SKM-1 (cell line): ENCODE data around the gene GRIN3A.
"Not testable (repeated sequence)": the region's sequence is repeated elsewhere in the genome, so short reads cannot be mapped to it uniquely, and the experiment has no call there.

Experiments
- DNase-seq: peaks from one replicate; lab custom pipeline; 2025; ENCODE audit not compliant: unreplicated experiment; lab: John Stamatoyannopoulos, UW

GRIN3A gene

DNA sequence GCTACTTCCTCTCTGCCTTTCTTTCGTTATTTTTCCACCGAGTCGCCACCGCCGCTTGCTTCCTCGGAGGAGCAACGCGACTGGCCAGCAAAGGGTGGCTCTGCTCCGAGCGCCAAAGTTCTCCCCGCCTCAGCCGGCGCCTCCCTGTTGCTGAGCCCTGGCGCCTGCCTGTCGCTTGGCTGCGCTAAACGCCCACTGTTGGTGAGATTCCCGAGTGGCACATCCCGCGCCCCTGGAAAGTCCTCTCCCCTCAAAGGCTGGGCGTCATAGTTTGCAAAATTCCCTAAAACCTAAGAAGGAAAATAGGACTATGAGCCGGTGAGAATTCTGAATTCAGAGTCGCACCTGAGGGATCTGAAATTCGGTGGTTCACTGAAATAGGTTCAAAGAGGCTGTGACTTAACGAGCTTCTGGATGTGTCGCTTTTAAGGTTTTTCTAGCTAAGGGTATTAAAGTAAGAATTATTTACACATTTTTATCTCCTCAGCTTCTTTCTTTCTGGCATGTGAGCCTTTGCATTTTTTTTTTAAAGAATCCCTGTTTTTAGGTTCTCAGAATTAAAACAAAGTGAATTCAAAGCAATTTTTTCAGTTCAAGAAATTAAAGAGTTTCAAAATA lies at the start of gene GRIN3A:
Gene GRIN3A, minus strand, starts transcription at position 82 of the 618 bp plus-strand sequence. CDS start 668 bp downstream, outside the sequence.
- no peak for DNase-seq

DNA sequence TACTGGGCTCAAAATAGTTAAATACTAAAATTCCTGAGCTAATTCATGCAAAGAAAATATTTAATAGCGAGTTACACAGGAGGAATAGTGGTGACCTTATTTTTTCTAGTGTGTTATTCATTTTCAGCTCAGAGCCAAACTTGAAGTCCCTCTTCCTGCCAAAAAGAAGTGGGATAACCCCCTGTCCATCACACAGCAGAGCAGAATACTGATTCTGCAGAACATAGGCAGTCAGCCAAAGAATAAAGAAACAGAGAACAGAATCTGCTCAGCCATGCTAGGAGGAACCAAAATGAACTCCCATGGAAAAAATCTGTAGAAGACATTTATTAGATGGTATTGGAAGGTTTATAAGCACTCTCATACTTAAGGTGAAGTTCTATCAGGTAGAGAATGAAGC lies 49.4 kb upstream of the GRIN3A start:
- no peak for DNase-seq

DNA sequence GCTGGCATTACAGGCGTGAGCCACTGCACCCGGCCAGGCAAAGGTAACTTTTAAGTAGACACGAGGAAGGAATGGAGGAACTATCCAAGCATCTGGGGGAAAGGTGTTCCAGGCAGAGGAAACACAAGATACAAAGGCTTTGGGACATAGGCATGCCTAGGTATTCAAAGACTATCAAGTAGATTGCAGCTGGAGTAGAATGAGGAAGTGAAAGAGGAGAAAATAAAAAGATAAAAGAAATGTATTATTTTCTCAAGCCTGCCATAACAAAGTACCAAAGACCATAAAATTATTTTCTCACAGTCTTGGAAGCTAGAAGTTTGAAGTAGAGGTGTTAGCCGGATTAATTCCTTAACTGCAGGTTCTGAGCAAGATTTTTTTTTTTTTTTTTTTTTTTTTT lies 39.9 kb upstream of the GRIN3A start:
- no peak for DNase-seq

DNA sequence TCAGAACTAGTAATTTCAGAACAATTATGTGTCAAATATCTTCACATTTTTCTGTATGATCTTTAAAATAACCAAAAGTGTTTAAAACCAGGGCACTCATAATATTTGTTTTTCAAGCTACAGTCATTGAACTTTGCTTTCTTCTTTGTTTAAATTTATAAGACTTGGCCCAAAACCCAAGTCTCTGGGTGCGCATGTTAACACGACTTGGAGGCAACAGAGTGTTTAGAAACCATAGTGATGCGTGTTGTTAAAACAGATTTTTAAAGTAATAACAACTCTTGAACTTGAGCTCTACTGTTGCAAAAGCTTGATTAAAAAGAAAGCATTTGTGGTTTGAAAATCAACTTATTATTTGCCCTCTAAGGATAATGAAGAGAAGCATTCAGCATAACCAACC lies 26.0 kb upstream of the GRIN3A start:
- no peak for DNase-seq

DNA sequence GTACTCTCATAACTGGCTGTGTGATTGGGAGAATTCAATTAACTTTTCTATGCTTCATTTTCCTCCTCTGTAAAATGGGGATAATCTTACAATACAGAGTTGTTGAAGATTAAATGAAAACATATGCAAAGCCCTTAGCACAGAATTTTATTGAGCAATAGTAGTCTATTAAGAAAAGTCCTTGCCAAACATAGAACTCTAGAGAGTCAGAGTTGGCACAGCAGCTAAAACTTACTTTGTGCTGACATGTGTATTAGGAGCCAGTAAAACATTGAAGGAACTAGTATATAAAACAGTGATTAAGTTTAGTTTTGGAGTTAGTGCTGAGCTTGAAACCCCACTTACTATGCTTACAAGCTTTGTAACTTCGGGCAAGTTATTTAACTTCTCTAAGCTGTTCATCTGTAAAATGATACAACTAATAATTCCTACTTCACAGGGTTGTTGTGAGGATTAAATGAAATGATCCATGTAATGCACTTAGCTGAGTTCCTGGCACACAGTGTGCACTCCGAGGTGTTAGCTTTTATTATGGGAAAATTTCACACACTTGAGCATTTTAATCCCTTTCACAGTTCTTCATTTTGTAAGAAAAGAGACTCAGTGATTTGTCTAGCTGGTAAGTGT lies 20.0 kb upstream of the GRIN3A start:
- no peak for DNase-seq

DNA sequence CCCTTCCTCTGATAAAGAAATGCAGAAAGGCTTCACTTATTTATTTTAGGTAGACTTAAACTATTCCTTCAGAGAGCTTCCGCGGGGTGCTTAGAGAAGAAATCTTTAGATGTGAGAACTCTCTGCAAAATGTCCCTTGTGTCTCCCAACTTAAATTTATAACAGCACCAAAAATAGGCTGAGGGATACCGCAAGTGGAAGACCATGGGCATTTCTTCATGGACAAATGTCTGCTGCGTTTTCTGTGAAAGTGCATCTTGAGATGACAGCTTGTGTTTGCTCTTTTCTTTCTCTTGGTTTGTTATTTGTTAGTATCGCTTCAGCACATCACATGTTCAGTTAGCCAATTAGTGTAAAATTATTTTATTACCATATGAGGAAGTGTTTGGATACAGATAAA lies 15.3 kb upstream of the GRIN3A start:
- DNase-seq: no peak

DNA sequence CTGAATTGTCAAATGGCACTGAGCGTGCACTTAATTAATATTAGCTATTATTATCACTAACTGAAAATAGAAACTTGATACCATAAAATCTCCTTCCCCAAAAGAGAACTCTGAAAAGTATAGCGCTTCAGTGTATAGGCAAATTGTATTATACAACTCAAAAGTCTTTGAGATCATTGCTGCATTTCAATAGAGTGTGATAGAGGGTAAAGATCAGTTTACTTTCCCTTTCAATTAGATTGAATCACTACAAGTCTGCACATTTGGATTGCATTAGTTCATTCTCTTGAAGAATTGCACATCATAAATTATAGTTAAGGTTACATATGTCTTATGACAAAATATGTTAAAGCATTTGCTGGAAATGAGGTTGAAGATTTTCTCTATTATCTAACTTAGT lies 13.4 kb upstream of the GRIN3A start:
- DNase-seq: no peak

DNA sequence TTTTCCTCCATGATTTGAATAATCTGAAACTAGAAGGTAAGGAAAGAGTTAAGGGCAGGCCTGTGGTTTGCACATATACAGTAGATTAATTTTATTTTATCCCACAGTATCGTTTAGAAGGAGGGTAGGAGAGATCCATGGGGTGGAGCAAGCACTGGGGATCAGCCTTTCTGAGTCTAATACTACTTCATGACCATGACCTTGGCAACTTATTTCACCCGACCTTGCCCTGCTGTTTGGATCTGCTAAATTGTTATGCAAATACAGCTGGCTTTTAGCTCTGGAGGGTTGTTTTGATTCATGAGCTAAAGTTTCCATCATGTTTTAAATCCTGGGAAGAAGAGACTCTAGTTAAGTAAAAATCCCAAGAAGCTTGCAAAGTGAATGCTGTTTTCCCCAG lies 864 bp upstream of the GRIN3A start:
- no peak for DNase-seq

DNA sequence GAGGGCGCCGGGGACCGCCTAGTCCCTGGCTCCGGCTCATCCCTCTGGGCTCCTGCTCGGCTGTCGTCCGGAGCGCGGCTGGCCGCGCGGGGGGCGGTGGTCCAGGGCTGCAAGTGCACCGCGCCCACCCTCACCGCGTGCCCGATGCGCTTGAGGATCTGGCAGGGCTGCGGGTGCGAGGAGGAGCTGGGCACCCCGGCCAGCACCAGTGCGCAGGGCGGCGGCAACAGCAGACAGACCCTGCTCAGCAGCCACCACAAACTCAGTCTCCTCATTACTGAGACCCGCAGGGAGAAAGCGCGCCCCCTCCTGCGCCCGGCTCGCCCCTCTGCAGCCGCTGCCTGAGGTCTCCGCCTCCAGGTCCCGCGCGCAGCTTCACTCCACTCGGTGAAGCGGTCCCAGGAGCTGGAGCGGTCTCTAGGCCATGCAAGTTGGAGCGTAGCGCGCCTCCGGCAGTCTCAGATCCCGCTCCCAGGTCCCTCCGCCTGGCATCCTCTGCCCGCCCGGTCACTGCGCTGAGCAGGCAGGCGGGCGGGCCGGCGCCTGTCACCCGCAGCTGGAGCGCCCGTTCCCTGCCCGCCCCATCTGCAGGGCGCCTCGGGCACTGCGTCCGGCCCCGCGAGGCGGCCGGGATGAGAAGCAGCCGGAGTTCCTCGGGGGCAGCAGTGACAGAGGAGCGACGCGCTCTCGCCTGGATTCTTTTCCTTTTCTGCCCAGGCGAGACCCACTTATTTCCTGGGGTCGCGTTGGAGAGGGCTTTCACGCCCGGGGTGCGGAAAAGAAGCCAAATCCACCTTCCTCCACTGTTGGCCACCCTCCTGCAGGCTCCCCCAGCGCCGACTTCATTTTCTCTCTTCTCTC lies 512 bp downstream of the GRIN3A start:
- no peak for DNase-seq

DNA sequence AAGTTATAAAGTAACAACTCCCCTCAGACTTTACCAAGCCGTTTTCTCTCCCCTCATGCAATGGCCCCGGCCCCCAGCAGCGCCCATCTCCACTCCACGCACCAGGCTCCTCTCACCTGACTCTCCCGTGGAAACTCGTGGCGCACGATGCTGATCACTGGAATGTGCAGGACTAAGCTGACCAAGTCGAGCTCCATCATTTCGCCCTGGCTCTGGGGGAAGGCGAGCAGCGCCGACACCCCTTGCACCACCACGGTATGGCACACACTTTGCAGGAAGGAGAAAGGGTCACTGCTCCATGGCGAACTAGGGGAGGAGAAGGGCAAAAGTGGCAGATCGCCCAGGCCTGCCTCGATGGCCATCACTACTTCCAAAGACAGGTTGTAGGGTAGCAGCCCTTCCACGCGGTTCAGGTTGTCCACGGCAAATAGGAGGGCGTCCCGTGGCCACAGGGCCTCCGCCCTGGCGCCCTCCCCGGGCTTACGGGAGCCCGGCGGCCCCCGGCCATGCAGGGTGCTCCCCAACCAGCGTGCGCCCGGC lies 1.2 kb downstream of the GRIN3A start:
- DNase-seq: no peak

DNA sequence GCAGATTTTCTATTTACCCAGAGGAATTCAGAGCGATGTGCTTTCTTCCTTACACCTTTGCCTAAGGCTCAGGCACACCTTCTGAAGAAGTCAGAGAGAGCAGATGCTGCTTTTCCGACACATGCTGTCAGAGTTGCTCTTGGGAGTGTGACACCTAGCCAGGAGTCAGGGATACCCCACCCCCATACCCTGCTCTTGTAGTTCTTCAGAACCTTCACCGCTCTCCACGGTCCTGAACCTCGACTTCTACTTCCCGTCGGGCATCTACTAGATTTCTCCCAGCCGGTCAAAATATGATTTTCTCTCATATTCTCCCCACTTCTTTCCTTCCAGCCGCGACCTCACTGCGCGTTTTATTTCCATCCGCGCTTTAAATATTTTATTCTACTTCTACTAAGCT lies 1.7 kb downstream of the GRIN3A start:
- DNase-seq: no peak

DNA sequence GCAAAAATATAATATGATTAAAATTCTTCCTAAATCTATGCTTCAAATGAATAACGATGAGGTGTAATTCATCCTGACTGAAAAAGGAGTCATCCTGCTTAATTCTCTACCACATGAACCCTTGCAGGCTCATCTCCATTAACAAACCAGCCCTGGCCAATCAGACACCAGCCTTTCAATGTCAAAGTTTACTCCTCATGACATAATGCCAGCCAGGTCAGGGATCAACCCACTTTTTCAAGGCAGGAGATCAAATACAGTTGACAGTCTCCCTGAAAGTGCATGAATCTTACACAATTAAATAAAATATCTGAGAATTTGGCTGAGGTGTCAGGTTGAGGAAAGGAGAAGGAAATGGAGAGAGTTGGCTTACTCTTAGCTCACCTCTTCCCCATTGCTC lies 7.0 kb downstream of the GRIN3A start:
- no peak for DNase-seq

DNA sequence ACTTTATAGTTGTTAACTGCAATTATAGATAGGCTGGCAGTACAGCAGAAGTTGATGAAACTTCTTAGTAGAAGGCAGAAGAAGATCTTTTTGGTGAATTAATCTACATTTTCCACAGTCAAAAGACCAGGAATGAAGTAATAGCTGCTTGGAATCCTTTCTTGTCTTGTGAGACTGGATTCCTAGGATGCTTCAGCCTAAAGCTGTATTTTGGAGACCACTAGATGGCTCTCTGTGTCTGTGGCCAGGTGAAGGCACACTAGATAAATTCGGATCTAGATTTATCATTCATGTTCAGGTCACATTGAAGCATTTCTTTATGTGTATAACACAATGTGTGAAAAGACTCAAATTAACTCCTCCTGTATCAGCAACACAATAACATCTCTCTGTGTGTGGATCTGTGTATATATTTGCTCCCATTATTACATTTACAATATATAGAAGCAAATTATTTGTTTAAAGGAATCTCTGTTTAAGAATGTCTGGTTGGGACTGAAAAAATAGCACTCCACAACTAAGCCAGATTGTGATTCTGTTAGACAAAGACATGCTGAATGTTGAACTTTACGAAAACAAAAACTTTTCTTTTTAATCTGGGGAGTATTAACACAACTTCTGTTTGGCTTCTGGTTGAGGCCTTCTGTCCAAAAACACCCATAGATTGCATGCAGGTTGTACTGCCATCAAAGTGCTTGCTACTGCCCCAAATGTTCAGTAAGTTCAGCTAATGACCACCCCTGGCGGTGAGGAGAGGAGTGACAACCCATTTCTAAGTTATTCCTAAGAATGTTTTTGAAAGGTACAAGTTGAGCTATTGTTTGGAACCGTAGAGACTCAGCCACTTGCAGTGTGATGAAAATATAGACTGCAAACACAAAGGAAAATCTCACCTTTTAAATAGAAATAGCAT lies 10.6 kb downstream of the GRIN3A start:
- DNase-seq: no peak

DNA sequence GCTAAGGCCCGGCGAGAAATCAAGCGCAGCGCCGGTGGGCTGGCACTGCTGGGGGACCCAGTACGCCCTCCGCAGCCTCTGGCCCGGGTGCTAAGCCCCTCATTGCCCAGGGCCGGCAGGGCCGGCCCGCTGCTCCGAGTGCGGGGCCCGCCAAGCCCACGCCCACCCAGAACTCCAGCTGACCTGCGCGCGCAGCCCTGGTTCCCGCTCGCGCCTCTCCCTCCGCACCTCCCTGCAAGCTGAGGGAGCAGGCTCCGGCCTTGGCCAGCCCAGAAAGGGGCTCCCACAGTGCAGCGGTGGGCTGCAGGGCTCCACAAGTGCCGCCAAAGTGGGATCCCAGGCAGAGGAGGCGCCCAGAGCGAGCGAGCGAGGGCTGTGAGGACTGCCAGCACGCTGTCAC lies 14.2 kb downstream of the GRIN3A start:
- not testable (repeated sequence) for DNase-seq

DNA sequence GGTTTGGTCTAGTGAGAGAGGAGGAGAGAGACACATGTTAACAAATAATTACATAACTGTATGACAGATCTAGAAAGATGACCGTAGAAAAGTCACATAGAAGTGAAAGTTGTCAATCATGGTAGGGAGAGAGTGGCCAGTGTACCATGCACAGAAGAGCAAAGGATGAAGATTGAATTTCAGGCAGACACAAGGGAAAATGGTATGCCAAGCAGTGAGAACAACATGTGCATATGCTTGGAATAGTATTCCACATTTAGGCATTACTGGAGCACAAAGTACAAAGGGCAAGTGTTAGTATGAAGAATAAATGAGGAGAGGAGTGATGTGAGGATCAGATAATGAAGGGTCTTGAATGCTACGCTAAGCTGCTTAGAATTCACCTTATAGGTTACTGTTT lies 20.3 kb downstream of the GRIN3A start:
- DNase-seq: no peak

DNA sequence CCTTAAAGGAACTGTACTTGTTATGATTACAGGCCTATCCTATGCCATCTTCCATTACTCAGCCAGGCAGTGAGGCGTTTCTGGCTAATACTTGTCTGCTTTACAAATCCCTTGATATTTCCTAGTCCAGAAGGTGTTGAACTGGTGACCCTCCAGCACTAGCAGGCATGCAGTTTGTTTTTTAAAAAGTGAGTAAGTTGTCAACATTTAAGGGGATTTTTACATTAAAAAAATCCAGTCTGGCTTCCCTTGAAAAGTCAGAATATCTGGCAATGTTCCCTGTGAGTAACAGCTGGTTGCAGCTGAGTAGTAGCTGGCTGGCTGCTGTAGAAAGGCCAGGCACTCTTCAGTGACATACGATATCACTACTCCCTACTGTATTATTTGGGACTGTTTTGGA lies 21.8 kb downstream of the GRIN3A start:
- DNase-seq: no peak

DNA sequence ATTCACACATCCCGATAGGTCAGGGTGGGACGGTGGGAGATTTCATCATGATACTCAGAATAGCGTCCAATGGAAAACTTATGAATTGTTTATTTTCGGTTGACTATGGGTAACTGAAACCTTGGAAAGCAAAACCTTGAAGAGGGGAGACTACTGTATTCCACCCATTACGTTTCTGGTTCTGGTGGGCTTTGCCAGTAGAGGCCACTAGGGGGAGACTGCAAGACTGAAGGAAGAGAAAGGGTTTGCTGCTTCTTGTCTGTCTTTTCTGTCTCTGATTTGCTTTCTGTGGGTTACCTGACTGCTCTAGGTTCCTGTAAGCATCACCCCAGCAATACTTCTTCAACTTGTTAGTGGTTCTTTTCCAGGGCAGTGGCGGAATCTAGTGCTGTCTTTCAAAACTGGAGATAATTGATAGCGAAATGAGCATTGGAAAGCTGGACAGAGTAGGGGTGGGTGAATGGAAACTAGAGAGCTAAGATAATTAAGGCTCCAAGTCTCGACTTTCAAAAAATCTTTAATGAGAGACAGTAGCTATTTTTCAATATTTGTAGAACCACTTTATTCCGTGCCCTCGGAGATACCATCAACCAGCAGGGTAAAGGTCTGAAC lies 27.0 kb downstream of the GRIN3A start:
- no peak for DNase-seq

DNA sequence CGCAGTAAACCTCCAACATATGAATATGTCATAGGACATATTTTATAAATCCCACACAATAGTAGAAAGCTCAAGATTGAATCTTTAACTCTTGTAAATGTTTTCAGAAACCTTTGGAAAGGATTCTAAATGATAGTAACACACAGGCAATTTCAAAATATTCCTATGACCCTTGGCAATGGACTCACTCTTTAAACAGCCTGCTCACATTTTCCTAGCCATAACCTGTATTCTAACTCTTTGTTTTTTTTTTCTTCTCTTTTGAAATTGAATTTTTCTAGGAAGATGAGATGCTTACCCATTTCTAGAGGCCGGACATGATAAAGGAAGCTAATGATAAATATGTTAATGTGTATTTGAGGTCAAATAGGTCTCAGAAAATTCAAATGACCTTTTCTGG lies 29.6 kb downstream of the GRIN3A start:
- DNase-seq: no peak

DNA sequence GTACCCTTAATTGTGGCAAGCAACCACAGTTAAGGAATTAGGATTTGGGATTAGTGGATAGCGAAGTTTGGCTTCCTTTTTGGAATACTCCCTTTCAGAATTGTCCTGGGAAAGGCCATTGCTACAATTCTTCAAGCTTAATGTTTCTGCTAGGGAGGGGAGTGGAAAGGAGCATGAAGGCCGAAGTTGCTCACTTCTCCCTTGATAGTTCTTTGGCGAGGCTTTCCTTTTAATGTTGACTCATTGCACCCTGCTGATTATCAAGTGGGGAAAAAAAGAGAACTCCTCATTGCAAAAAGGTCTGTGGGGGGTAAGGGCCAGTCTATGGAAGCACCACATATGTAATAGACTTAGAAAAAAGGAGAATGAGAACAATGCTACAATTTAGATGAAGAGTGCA lies 30.7 kb downstream of the GRIN3A start:
- DNase-seq: no peak

DNA sequence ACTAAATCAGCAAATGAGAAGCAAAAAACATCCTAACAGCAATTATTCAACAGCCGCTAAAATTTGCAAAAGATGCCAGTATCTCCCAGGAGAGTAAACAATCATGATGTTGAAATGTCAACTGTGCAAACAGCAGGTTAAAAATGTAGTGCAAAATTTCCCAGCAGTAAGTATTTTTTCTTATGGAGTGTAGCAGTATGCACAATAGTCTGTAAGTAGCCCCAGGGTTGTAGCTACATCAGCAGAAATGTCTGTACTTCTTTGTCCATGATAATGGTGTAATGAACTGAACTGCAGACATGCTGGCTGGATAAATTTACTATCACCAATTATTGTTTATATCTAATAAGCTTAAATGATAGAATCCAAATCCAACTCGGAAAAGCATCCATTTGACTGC lies 31.4 kb downstream of the GRIN3A start:
- no peak for DNase-seq
